HCT116 (cell line): ENCODE measurements around the gene CTXN1.

Source experiments
- POLR2AphosphoS5 ChIP-seq: IDR thresholded peaks from 2 replicates; pipeline ENCODE4 v1.6.1; 2011; ENCODE audit warnings: mild to moderate bottlenecking, low read depth, low read length, moderate library complexity
- TF ChIP-seq, protein P1 (sequence below): IDR thresholded peaks from 2 replicates; pipeline ENCODE4 v1.6.1; 2012; ENCODE audit warnings: low read depth
- TF ChIP-seq, protein P2 (sequence below), 3 experiments: fragments of 200-600 bp in 1 of 3; sonication (generic) in 1 of 3; IDR thresholded peaks in 2 of 3; conservative IDR thresholded peaks in 1 of 3; 2 replicates each; pipeline ENCODE4 v1.5.1; 2012 to 2017; ENCODE audit warnings: low read depth in 2 of 3, low read length in 2 of 3, antibody characterized with exemption in 1 of 3, borderline replicate concordance in 1 of 3, control low read depth in 1 of 3, mild to moderate bottlenecking in 1 of 3, mixed read lengths in 1 of 3, mixed run types in 1 of 3, moderate library complexity in 1 of 3; ENCODE audit not compliant: insufficient read depth in 1 of 3

- TF ChIP-seq, protein P1, sequence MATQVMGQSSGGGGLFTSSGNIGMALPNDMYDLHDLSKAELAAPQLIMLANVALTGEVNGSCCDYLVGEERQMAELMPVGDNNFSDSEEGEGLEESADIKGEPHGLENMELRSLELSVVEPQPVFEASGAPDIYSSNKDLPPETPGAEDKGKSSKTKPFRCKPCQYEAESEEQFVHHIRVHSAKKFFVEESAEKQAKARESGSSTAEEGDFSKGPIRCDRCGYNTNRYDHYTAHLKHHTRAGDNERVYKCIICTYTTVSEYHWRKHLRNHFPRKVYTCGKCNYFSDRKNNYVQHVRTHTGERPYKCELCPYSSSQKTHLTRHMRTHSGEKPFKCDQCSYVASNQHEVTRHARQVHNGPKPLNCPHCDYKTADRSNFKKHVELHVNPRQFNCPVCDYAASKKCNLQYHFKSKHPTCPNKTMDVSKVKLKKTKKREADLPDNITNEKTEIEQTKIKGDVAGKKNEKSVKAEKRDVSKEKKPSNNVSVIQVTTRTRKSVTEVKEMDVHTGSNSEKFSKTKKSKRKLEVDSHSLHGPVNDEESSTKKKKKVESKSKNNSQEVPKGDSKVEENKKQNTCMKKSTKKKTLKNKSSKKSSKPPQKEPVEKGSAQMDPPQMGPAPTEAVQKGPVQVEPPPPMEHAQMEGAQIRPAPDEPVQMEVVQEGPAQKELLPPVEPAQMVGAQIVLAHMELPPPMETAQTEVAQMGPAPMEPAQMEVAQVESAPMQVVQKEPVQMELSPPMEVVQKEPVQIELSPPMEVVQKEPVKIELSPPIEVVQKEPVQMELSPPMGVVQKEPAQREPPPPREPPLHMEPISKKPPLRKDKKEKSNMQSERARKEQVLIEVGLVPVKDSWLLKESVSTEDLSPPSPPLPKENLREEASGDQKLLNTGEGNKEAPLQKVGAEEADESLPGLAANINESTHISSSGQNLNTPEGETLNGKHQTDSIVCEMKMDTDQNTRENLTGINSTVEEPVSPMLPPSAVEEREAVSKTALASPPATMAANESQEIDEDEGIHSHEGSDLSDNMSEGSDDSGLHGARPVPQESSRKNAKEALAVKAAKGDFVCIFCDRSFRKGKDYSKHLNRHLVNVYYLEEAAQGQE = no peak
- TF ChIP-seq, protein P2, sequence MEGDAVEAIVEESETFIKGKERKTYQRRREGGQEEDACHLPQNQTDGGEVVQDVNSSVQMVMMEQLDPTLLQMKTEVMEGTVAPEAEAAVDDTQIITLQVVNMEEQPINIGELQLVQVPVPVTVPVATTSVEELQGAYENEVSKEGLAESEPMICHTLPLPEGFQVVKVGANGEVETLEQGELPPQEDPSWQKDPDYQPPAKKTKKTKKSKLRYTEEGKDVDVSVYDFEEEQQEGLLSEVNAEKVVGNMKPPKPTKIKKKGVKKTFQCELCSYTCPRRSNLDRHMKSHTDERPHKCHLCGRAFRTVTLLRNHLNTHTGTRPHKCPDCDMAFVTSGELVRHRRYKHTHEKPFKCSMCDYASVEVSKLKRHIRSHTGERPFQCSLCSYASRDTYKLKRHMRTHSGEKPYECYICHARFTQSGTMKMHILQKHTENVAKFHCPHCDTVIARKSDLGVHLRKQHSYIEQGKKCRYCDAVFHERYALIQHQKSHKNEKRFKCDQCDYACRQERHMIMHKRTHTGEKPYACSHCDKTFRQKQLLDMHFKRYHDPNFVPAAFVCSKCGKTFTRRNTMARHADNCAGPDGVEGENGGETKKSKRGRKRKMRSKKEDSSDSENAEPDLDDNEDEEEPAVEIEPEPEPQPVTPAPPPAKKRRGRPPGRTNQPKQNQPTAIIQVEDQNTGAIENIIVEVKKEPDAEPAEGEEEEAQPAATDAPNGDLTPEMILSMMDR (IDR thresholded peaks at IDR 0.05 in 2 of 3, conservative IDR thresholded peaks at IDR 0.05 in 1 of 3; ENCODE audit: borderline replicate concordance in 1 of 3, insufficient read depth in 1 of 3, low read depth in 2 of 3, low read length in 2 of 3) = no peak
- TF ChIP-seq POLR2AphosphoS5 = no peak
Observed at GRCh38 chr19:7924651-7925170, 1.2 kb downstream of the CTXN1 start.
